Measurements from ENCODE around the gene CD209. TPM values are rescaled to one million over a fixed set of nuclear protein-coding genes. Genes with fewer than 3 reads are reported as not detected.

The CD209 gene
- total RNA-seq, 2 donors from 2014 or later = 6.8 to 14.2 TPM

- Histone ChIP-seq H3K9me3 (no peaks in the 10 kb centered on the region), H3K27ac (no peak overlapping the region), H3K4me1 (ENCODE audit: control insufficient read depth in 1 of 2, low read depth in 2 of 2) (no peaks in the 10 kb centered on the region), H3K36me3 (no peaks in the 10 kb centered on the region), H3K4me3 (no peak overlapping the region), H3K27me3 (replicated peaks; ENCODE audit: insufficient read depth) (no peaks in the 10 kb centered on the region)
- no peak for TF ChIP-seq CTCF (IDR thresholded peaks at IDR 0.05)
- DNase-seq (ENCODE audit: low spot score) = no peak
- ATAC-seq (ENCODE audit: insufficient number of reproducible peaks, low FRiP score, low read depth) = no peak
These were observed 14.0 kb downstream of the CD209 start for GRCh38 chr19:7733376-7733775.

GRCh38 chr19:7732045-7732444, 15.3 kb downstream of the CD209 start, which contains the start of gene CLEC4G:
CLEC4G (minus strand) TSS chr19:7732110; CDS start chr19:7732102, 8 bp downstream.
- Histone ChIP-seq H3K4me1 (ENCODE audit: control insufficient read depth in 1 of 2, low read depth in 2 of 2) (no peaks in the 10 kb centered on the region), H3K27me3 (replicated peaks; ENCODE audit: insufficient read depth) (no peaks in the 10 kb centered on the region), H3K36me3 (no peaks in the 10 kb centered on the region), H3K27ac (no peak within 1 kb of the TSS), H3K9me3 (no peaks in the 10 kb centered on the region), H3K4me3 (no peak within 1 kb of the TSS)
- TF ChIP-seq CTCF (IDR thresholded peaks at IDR 0.05) = no peak
- ATAC-seq (ENCODE audit: insufficient number of reproducible peaks, low FRiP score, low read depth) (no peak), DNase-seq (ENCODE audit: low spot score) (no peak)

- no peaks in the 10 kb centered on the region for H3K4me1 ChIP-seq (ENCODE audit: control insufficient read depth in 1 of 2, low read depth in 2 of 2)
- DNase-seq (ENCODE audit: low spot score) (no peak), ATAC-seq (ENCODE audit: insufficient number of reproducible peaks, low FRiP score, low read depth) (no peak)
- H3K27me3 ChIP-seq (replicated peaks; ENCODE audit: insufficient read depth) = no peaks in the 10 kb centered on the region
- H3K36me3 ChIP-seq = no peaks in the 10 kb centered on the region
- H3K27ac ChIP-seq = no peak overlapping the region
- H3K9me3 ChIP-seq = no peaks in the 10 kb centered on the region
- H3K4me3 ChIP-seq = no peak overlapping the region
- TF ChIP-seq CTCF (IDR thresholded peaks at IDR 0.05) = no peak
These were observed 15.7 kb downstream of the CD209 start for GRCh38 chr19:7731615-7732014.

- DNase-seq (ENCODE audit: low spot score) = no peak
- Histone ChIP-seq H3K27me3 (replicated peaks; ENCODE audit: insufficient read depth) (no peaks in the 10 kb centered on the region), H3K4me1 (ENCODE audit: control insufficient read depth in 1 of 2, low read depth in 2 of 2) (no peaks in the 10 kb centered on the region), H3K9me3 (no peaks in the 10 kb centered on the region), H3K36me3 (no peaks in the 10 kb centered on the region), H3K27ac (no peak overlapping the region), H3K4me3 (no peak overlapping the region)
- ATAC-seq (ENCODE audit: insufficient number of reproducible peaks, low FRiP score, low read depth) = no peak
- TF ChIP-seq CTCF (IDR thresholded peaks at IDR 0.05) = no peak
These were observed 16.1 kb downstream of the CD209 start for GRCh38 chr19:7731218-7731595.

- no peaks in the 10 kb centered on the region for H3K4me1 ChIP-seq (ENCODE audit: control insufficient read depth in 1 of 2, low read depth in 2 of 2)
- no peak for TF ChIP-seq CTCF (IDR thresholded peaks at IDR 0.05)
- no peaks in the 10 kb centered on the region for H3K27me3 ChIP-seq (replicated peaks; ENCODE audit: insufficient read depth)
- H3K27ac ChIP-seq = no peak overlapping the region
- H3K36me3 ChIP-seq = no peaks in the 10 kb centered on the region
- no peak for ATAC-seq (ENCODE audit: insufficient number of reproducible peaks, low FRiP score, low read depth)
- DNase-seq (ENCODE audit: low spot score) = no peak
- H3K9me3 ChIP-seq = no peaks in the 10 kb centered on the region
- peak overlapping the region; percentile 23 for H3K4me3 ChIP-seq
These were observed 16.8 kb downstream of the CD209 start for GRCh38 chr19:7730286-7731217.
